ENCODE data around the gene ALOX5AP.

The ALOX5AP gene

DNA sequence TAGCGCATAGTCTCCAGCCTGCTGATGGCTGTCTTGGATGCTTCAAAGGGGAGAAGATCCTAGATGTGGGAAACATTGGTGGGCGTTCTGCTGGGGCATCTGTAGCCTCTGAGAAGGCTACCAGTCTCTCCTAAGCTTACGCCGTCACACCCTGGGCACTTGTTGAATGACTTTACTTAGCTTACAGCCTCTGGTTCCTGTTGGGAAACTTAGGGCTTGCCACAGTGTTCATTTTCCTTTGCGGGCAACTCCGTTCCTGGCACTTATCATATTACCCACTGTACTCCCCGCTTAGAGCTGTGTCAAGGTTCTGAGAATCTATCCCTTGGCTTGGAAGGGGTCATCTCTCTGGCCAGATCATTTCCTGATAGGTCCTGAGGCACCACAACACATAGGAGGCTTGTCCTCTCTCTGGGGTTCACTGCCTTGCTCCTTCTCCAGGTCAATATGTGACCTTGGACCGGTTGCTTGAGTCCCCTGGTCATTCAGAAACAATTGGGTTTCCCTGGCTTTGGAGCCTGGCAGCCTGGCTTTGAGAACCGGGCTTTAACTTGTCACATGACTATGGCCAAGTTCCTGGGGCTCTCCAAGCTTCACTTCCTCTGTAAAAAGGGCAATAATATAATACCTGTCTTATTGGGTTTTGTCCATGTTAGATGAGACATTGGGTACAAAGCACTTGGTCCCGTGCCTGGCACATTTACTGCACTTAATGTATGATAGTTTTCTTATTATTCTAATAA, 20.5 kb upstream of the ALOX5AP start:
- no peak for DNase-seq (ENCODE audit: low spot score)

DNA sequence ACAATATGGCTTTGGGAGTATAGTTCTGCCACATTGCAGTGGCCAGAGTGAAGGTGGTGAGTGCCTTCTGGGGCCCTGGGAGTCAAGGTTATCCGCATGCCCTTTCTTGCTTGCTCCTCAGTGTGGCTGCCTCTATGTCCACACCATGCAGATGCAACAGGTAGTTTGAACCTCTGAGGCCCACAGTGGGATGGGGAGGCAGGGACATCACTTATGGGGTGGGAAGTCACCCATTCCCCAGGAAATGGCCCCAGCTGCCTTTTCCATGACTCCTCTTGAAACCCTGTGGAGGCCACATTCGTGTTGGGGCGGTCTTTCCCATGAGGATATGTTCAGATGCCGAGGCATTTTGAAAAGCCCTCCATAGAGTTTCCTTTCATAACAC, 20.0 kb upstream of the ALOX5AP start:
- no peak for DNase-seq (ENCODE audit: low spot score)

- DNase-seq (ENCODE audit: low spot score): no peak
Measured at GRCh38 chr13:30715837-30716236, 19.5 kb upstream of the ALOX5AP start.

GRCh38 chr13:30718661-30719524, 16.4 kb upstream of the ALOX5AP start:
- DNase-seq (ENCODE audit: low spot score): no peak

GRCh38 chr13:30719525-30719914, 15.8 kb upstream of the ALOX5AP start:
- no peak for DNase-seq (ENCODE audit: low spot score)

GRCh38 chr13:30720172-30720869, 15.0 kb upstream of the ALOX5AP start:
- DNase-seq (ENCODE audit: low spot score): no peak

GRCh38 chr13:30721936-30722335, 13.4 kb upstream of the ALOX5AP start:
- no peak for DNase-seq (ENCODE audit: low spot score)

DNA sequence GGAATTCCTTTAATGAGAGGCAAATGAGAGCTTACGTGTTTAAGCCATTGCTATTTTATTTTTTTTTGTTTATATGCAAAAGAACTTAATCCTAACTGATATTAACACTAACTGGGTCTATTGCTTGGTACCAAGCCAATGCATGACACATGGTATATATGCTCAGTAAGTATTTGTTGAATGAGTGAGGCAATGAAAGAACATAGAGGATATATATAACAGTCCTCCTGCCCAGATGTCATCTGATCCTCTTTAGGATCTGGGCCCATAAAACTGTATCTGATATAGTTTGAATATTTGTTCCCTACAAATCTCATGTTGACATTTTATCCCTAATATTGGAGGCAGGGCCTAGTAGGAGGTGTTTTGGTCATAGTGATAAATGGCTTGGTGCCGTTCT, 13.0 kb upstream of the ALOX5AP start:
- DNase-seq (ENCODE audit: low spot score): no peak

GRCh38 chr13:30724778-30725177, 10.6 kb upstream of the ALOX5AP start:
- DNase-seq (ENCODE audit: low spot score): no peak

GRCh38 chr13:30725326-30726085, 9.8 kb upstream of the ALOX5AP start:
- DNase-seq (ENCODE audit: low spot score): peak; percentile 98

GRCh38 chr13:30726192-30726591, 9.2 kb upstream of the ALOX5AP start:
- no peak for DNase-seq (ENCODE audit: low spot score)

GRCh38 chr13:30727491-30728355, 7.6 kb upstream of the ALOX5AP start:
- peak; percentile 95 for DNase-seq (ENCODE audit: low spot score)

- DNase-seq (ENCODE audit: low spot score): no peak
Measured at GRCh38 chr13:30729801-30730200, 5.5 kb upstream of the ALOX5AP start.

GRCh38 chr13:30730526-30730925, 4.8 kb upstream of the ALOX5AP start:
- peak; percentile 53 for DNase-seq (ENCODE audit: low spot score)

GRCh38 chr13:30731361-30732045, 3.8 kb upstream of the ALOX5AP start:
- peak; percentile 33 for DNase-seq (ENCODE audit: low spot score)

- no peak for DNase-seq (ENCODE audit: low spot score)
Measured at GRCh38 chr13:30732046-30732390, 3.3 kb upstream of the ALOX5AP start.

DNA sequence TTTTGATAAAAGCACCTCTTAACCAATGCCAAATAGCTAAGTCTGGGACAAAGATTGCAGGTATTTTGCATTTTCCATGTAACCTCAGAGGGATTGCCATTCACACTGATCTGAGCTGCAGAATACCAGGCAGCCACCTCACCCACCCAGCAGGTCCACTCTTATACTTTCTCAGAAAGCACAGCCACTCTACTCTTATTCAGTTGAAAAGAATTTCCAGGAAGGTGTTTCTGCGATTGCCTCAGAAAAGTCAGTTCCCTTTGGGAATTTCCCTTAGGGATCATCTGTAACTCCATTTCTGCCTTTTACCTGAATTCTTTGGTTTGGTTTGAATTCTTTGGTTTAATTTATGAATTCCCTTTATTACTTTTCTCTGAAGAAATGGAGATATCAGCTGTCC, 904 bp upstream of the ALOX5AP start:
- DNase-seq (ENCODE audit: low spot score): no peak

DNA sequence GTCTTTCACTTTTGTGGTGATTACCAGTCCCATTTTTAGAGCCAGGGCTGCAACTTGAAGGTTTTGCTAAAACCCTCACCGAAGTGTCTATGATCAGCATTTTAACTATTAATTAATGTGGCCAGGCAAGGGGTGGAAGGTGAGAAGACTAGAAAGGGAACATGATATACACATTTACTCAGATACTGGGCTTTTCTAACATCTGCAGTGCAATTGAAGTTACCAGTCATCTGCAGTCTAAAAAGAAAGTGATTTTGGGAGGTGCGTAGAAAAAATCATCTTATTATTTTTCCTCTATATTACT, 481 bp downstream of the ALOX5AP start:
- DNase-seq (ENCODE audit: low spot score): no peak

DNA sequence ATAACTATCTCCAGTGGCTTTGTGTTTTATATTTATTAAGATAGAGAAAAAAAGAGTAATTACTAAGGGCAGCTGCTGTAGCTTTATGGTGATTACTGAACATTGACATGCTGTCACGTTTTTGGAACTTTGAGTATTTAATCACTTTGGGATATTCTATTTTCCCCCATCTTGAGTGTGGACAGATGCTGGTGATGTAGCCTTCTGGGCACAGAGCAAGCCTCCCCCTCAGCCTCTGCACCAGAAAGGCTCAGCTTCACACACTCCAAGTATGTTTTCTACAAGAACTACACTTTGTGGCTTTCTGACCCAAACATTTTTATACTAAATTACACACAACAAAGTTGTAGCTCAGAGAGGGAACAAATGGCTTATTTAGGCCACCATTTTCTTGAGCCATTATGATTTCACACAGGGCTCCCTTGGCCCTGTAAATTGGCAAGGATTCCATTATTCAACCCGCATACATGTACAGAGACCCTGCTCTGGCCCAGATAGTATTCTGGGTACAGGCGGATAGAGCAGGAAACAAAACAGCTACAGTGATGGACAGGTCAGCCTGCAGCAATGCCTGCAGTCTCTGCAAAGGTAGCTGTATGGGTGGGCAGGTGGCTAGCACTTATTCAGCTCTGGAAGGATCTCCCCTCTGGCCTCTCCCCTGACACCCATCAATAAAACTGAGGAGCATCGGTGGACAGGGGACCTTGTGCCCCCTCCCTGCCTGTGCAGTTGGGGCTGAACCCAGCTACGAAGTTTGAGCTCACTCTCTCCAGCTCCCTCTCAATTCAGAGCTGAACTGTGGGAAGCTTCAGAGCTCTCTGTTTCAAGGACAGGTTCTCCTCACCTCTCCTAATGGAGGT, 1.3 kb downstream of the ALOX5AP start:
- no peak for DNase-seq (ENCODE audit: low spot score)

All from cerebellar cortex (tissue), 1 donor.